ENCODE results near the gene RPL28. TPM values are rescaled to one million over a fixed set of nuclear protein-coding genes. Genes with fewer than 3 reads are reported as not detected.
"Not testable (repeated sequence)": the region's sequence is repeated elsewhere in the genome, so short reads cannot be mapped to it uniquely, and the experiment has no call there.

Gene RPL28
- total RNA-seq, 2 donors from 2014 or later: 1,151 to 1,179 TPM

GRCh38 chr19:55440411-55441105 lies 54.8 kb downstream of the RPL28 start:
- ATAC-seq (no peak), DNase-seq (no peak)
- intact Hi-C loops (cut with DNase I, micrococcal nuclease): no loop called here

GRCh38 chr19:55441319-55441691 lies 55.6 kb downstream of the RPL28 start:
- DNase-seq (no peak), ATAC-seq (no peak)
- intact Hi-C loops (cut with DNase I, micrococcal nuclease): no loop called here

GRCh38 chr19:55441692-55442321 lies 56.1 kb downstream of the RPL28 start:
- peak; percentile 59 for ATAC-seq
- intact Hi-C loops (cut with DNase I, micrococcal nuclease): no loop called here
- DNase-seq: peak in 1 of 2 donors; percentile 35

- ATAC-seq (peak; percentile 33), DNase-seq (no peak)
- intact Hi-C loops (cut with DNase I, micrococcal nuclease): no loop called here
Measured at GRCh38 chr19:55442372-55442961, 56.7 kb downstream of the RPL28 start.

GRCh38 chr19:55443045-55443823 lies 57.5 kb downstream of the RPL28 start, which contains the start of gene SHISA7:
TSS of gene SHISA7 (minus strand) at chr19:55443300. CDS start at chr19:55442863, 437 bp downstream.
- intact Hi-C loops (cut with DNase I, micrococcal nuclease): no loop called here
- ATAC-seq (no peak), DNase-seq (no peak)

- ATAC-seq (no peak), DNase-seq (no peak)
- intact Hi-C loops (cut with DNase I, micrococcal nuclease): no loop called here
Measured at GRCh38 chr19:55443824-55444480, 58.2 kb downstream of the RPL28 start.

GRCh38 chr19:55444646-55445045 lies 58.9 kb downstream of the RPL28 start:
- ATAC-seq: no peak
- no peak for DNase-seq
- intact Hi-C loops (cut with DNase I, micrococcal nuclease): no loop called here

GRCh38 chr19:55446060-55446459 lies 60.3 kb downstream of the RPL28 start:
- intact Hi-C loops (cut with DNase I, micrococcal nuclease): no loop called here
- DNase-seq (no peak), ATAC-seq (no peak)

GRCh38 chr19:55447421-55448174 lies 61.9 kb downstream of the RPL28 start:
- intact Hi-C loops (cut with DNase I, micrococcal nuclease): no loop called here
- peak; percentile 28 for ATAC-seq

GRCh38 chr19:55448175-55448490 lies 62.4 kb downstream of the RPL28 start:
- intact Hi-C loops (cut with DNase I, micrococcal nuclease); DNase-seq; ATAC-seq: not testable (repeated sequence)

More at GRCh38 chr19:55447421-55448174, 61.9 kb downstream of the RPL28 start:
- DNase-seq: no peak

- DNase-seq: no peak
- intact Hi-C loops (cut with DNase I, micrococcal nuclease): no loop called here
- no peak for ATAC-seq
Measured at GRCh38 chr19:55449469-55449868, 63.7 kb downstream of the RPL28 start.

GRCh38 chr19:55451163-55451964 lies 65.6 kb downstream of the RPL28 start:
- no peak for DNase-seq

GRCh38 chr19:55451965-55452748 lies 66.4 kb downstream of the RPL28 start:
- no peak for ATAC-seq
- no peak for DNase-seq
- intact Hi-C loops (cut with DNase I, micrococcal nuclease): no loop called here

More at GRCh38 chr19:55451163-55451964, 65.6 kb downstream of the RPL28 start:
- ATAC-seq: peak; percentile 13
- intact Hi-C loops (cut with DNase I, micrococcal nuclease): no loop called here

All from left colon (tissue), 2 donors.